Stomach (tissue), 9 donors: ENCODE measurements around the gene MOG. TPM values are rescaled to one million over a fixed set of nuclear protein-coding genes. Genes with fewer than 3 reads are reported as not detected.

Source experiments
- DNase-seq, 2 donors: peaks; one replicate each; pipeline versions ENCODE4 v3.0.0 to v3.0.0-alpha.2; 2013 to 2019
- H3K27ac ChIP-seq, 5 donors: fragments of 200-600 bp in 4 of 5; sonication (generic) in 4 of 5; one replicate each; pipeline ENCODE4 v1.5.1; 2013 to 2019; ENCODE audit warnings: mild to moderate bottlenecking in 1 of 5, moderate library complexity in 1 of 5
- H3K27me3 ChIP-seq, 3 donors: fragments of 200-600 bp; sonication (generic); one replicate each; pipeline ENCODE4 v1.5.1; 2017 to 2019; ENCODE audit warnings: mixed run types in 1 of 3
- H3K36me3 ChIP-seq, 4 donors: fragments of 200-600 bp; sonication (generic); 1 replicate in 3 of 4; 2 replicates in 1 of 4; pipeline ENCODE4 v1.5.1; 2016 to 2019
- H3K4me1 ChIP-seq, 4 donors: fragments of 200-600 bp; sonication (generic); one replicate each; pipeline ENCODE4 v1.5.1; 2016 to 2019
- H3K4me3 ChIP-seq, 4 donors: fragments of 200-600 bp; sonication (generic) in 3 of 4; one replicate each; pipeline ENCODE4 v1.5.1; 2016 to 2019; ENCODE audit warnings: mild to moderate bottlenecking in 1 of 4
- H3K9me3 ChIP-seq, 4 donors: fragments of 200-600 bp; sonication (generic); one replicate each; pipeline ENCODE4 v1.5.1; 2016 to 2019
- EP300 ChIP-seq: sonication (generic); formaldehyde crosslinking; IDR thresholded peaks from one replicate; pipeline ENCODE4 v1.6.1; 2017; ENCODE audit warnings: antibody characterized with exemption
- POLR2A ChIP-seq, 4 donors: fragments of 450-650 bp; IDR thresholded peaks; one replicate each; pipeline ENCODE4 v1.6.1; 2016; ENCODE audit warnings: antibody characterized with exemption in 4 of 4, control low read depth in 2 of 4, mild to moderate bottlenecking in 1 of 4, moderate library complexity in 1 of 4
- POLR2AphosphoS5 ChIP-seq, 3 donors: sonication (generic); formaldehyde crosslinking; IDR thresholded peaks; one replicate each; pipeline ENCODE4 v1.6.1; 2016; ENCODE audit warnings: antibody characterized with exemption in 3 of 3
- WGBS, 5 donors: extraction: QIAGEN DNeasy Blood & Tissue Kit in 3 of 5; methylation state at CpG; one replicate each; pipeline versions ENCODE4 v1.1.5 to v1.1.7; 2013 to 2018; 5-methylcytosine and 5-hydroxymethylcytosine counted together
- intact Hi-C: fragments of 100-400 bp; cut with DNase I; formaldehyde crosslinking; loops from one replicate; pipeline ENCODE4 v1.15.1; 2023; ENCODE audit warnings: low total_unique reads
- polyA plus RNA-seq, 3 donors: library from polyadenylated mRNA; stranded (reverse); fragments of 200-250 nt; gene quantifications; one replicate each; pipeline ENCODE4 v1.2.3, GENCODE V29; 2013
- total RNA-seq, 5 donors: library from RNA; depleted of rRNA; stranded (reverse); fragments of >200 nt; gene quantifications; one replicate each; pipeline versions ENCODE4 v1.1.0 to v1.2.3, GENCODE V29; 2014 to 2016
- TF ChIP-seq, protein P1 (sequence below), 7 experiments: fragments of 450-650 bp in 4 of 7; fragments of 200-600 bp in 3 of 7; sonication (generic) in 3 of 7; IDR thresholded peaks; one replicate each; pipeline ENCODE4 v1.5.1; 2016 to 2019; ENCODE audit warnings: antibody characterized with exemption in 7 of 7, control low read depth in 2 of 7, mild to moderate bottlenecking in 1 of 7
- donor health status: healthy with polysubstance abuse.
- donor health status: Bipolar disorder and iron deficiency.
- donor health status: healthy.

The MOG gene
- total and polyA plus RNA-seq, 8 donors, result not detected

GRCh38 chr6:29680416-29680815, 23.5 kb downstream of the MOG start:
- Histone ChIP-seq H3K36me3 (no peaks in the 10 kb centered on the region), H3K4me3 (peak overlapping the region in 1 of 4 donors; percentile 13), H3K27ac (no peak overlapping the region), H3K9me3 (no peaks in the 10 kb centered on the region), H3K27me3 (peaks cover 0 to 15% (median 10%) of the 10 kb centered on the region in 3 donors), H3K4me1 (peaks cover 0 to 6% (median 0%) of the 10 kb centered on the region in 4 donors)
- intact Hi-C loops, result no loop called here
- DNase-seq, result no peak
- WGBS, 5 donors, result 59 to 93% (median 89%) methylated on average over 23 to 24 of the region's 24 CpGs
- TF ChIP-seq EP300, result no peak
- TF ChIP-seq POLR2A (IDR thresholded peaks at IDR 0.05), result no peak
- TF ChIP-seq, protein P1, sequence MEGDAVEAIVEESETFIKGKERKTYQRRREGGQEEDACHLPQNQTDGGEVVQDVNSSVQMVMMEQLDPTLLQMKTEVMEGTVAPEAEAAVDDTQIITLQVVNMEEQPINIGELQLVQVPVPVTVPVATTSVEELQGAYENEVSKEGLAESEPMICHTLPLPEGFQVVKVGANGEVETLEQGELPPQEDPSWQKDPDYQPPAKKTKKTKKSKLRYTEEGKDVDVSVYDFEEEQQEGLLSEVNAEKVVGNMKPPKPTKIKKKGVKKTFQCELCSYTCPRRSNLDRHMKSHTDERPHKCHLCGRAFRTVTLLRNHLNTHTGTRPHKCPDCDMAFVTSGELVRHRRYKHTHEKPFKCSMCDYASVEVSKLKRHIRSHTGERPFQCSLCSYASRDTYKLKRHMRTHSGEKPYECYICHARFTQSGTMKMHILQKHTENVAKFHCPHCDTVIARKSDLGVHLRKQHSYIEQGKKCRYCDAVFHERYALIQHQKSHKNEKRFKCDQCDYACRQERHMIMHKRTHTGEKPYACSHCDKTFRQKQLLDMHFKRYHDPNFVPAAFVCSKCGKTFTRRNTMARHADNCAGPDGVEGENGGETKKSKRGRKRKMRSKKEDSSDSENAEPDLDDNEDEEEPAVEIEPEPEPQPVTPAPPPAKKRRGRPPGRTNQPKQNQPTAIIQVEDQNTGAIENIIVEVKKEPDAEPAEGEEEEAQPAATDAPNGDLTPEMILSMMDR (IDR thresholded peaks at IDR 0.05), result no peak
- TF ChIP-seq POLR2AphosphoS5 (IDR thresholded peaks at IDR 0.05), result no peak

GRCh38 chr6:29680904-29681303, 24.0 kb downstream of the MOG start, which contains the start of gene ZFP57:
ZFP57 (minus strand) TSS chr6:29681152; CDS start chr6:29677003, 4,149 bp downstream.
- TF ChIP-seq POLR2A (IDR thresholded peaks at IDR 0.05), result no peak
- TF ChIP-seq, protein P1 (IDR thresholded peaks at IDR 0.05), result no peak
- no peak for TF ChIP-seq POLR2AphosphoS5 (IDR thresholded peaks at IDR 0.05)
- no peak for TF ChIP-seq EP300
- Histone ChIP-seq H3K4me3 (peak within 1 kb of the TSS in 2 of 4 donors; percentile 3 to 13), H3K27me3 (peaks cover 0 to 19% (median 10%) of the 10 kb centered on the region in 3 donors), H3K9me3 (no peaks in the 10 kb centered on the region), H3K4me1 (peaks cover 0 to 6% (median 0%) of the 10 kb centered on the region in 4 donors), H3K27ac (no peak within 1 kb of the TSS), H3K36me3 (no peaks in the 10 kb centered on the region)
- intact Hi-C loops, result no loop called here
- 29 to 77% (median 68%) methylated on average over 29 to 31 of the region's 31 CpGs for WGBS, 5 donors
- DNase-seq, result no peak

DNA sequence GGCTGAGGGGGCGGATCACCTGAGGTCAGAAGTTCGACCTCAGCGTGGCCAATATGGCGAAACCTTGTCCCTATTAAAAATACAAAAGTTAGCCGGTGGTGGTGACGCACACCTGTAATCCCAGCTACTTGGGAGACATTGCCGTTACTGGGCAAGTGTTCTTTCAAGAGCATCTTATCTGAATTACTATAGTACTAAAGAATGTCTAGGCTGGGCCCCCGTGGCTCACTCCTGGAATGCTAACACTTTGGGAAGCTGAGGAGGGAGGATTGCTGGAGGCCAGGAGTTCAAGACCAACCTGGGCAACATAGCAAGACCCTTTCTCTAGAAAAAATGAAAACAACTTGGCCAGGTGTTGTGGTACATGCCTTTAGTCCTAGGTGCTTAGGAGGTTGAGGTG, 24.9 kb downstream of the MOG start:
- WGBS, 5 donors, result 88 to 90% (median 89%) methylated on average over 8 of the region's 8 CpGs
- TF ChIP-seq EP300, result no peak
- TF ChIP-seq POLR2AphosphoS5 (IDR thresholded peaks at IDR 0.05), result no peak
- TF ChIP-seq POLR2A (IDR thresholded peaks at IDR 0.05), result no peak
- TF ChIP-seq, protein P1 (IDR thresholded peaks at IDR 0.05), result no peak
- Histone ChIP-seq H3K4me1 (peaks cover 0 to 5% (median 0%) of the 10 kb centered on the region in 4 donors), H3K27me3 (peaks cover 0 to 19% (median 10%) of the 10 kb centered on the region in 3 donors), H3K9me3 (no peaks in the 10 kb centered on the region), H3K27ac (no peak overlapping the region), H3K4me3 (no peak overlapping the region), H3K36me3 (no peaks in the 10 kb centered on the region)
- intact Hi-C loops, result no loop called here
- DNase-seq, result no peak

DNA sequence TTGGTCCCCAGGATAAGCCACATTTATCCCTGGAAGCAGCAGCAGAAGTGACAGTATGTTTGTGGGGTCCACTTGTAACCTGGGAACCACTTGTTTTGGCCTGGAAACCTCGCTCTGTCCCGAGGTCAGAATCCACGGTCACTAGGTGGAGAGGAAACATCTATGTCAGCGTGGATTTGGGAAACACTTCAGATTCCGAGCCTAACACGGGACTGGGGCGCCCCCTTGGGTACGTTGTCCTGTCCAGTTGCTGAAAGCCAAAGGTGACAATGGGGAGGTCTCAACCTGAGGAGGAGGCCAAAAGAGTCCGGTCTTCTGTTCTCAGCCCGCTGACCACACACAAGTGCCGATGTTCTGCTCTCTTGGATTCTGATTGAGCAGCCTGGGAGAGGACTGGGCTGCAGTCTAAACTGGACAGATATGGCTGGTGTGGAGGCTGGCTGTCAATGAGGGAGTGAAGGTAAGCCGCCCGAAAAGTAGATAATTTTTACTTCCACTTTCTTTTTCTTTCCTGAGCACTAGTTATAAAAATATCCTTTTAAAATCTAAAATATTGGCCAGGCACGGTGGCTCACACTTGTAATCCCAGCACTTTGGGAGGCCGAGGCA, 28.9 kb downstream of the MOG start:
- 60 to 62% (median 61%) methylated on average over 15 of the region's 15 CpGs for whole genome bisulfite sequencing, 5 donors
- H3K9me3 ChIP-seq, result no peaks in the 10 kb centered on the region
- H3K36me3 ChIP-seq, result no peaks in the 10 kb centered on the region
- peaks cover 0 to 9% (median 4%) of the 10 kb centered on the region in 3 donors for H3K27me3 ChIP-seq
- intact Hi-C loops, result no loop called here
- TF ChIP-seq, protein P1 (IDR thresholded peaks at IDR 0.05), result no peak
- TF ChIP-seq POLR2A (IDR thresholded peaks at IDR 0.05) (no peak), EP300 (no peak), POLR2AphosphoS5 (IDR thresholded peaks at IDR 0.05) (no peak)
- H3K4me1 ChIP-seq, result no peaks in the 10 kb centered on the region
- DNase-seq, result no peak
- H3K4me3 ChIP-seq, result no peak overlapping the region
- no peak overlapping the region for H3K27ac ChIP-seq
